Neuronal stem cell (in vitro differentiated cells): Measurements from ENCODE around the gene SLC39A6.
"Not testable (repeated sequence)": the region's sequence is repeated elsewhere in the genome, so short reads cannot be mapped to it uniquely, and the experiment has no call there.

Source experiments
- DNase-seq: peaks from one replicate; pipeline ENCODE4 v3.0.0-alpha.2; 2013; ENCODE audit warnings: low spot score
- H2AFZ ChIP-seq: one replicate; pipeline ENCODE4 v1.6.1; 2013; ENCODE audit warnings: mild to moderate bottlenecking, low read length, inconsistent platforms
- H2AK5ac ChIP-seq: 2 replicates; pipeline ENCODE4 v1.6.1; 2013; ENCODE audit warnings: low read depth, mild to moderate bottlenecking, inconsistent platforms, low read length, moderate library complexity, mixed read lengths
- H2BK120ac ChIP-seq: 2 replicates; pipeline ENCODE4 v1.6.1; 2013; ENCODE audit warnings: low read depth, mild to moderate bottlenecking, inconsistent platforms, low read length, moderate library complexity, mixed read lengths
- H2BK12ac ChIP-seq: one replicate; pipeline ENCODE4 v1.6.1; 2013; ENCODE audit warnings: low read length, inconsistent platforms
- H2BK15ac ChIP-seq: 2 replicates; pipeline ENCODE4 v1.6.1; 2013; ENCODE audit warnings: mild to moderate bottlenecking, low read length, inconsistent platforms, mixed read lengths
- H2BK5ac ChIP-seq: one replicate; pipeline ENCODE4 v1.6.1; 2013; ENCODE audit warnings: inconsistent platforms, mild to moderate bottlenecking, low read length, moderate library complexity
- H3K14ac ChIP-seq: one replicate; pipeline ENCODE4 v1.6.1; 2013; ENCODE audit warnings: low read length, inconsistent platforms
- H3K18ac ChIP-seq: 2 replicates; pipeline ENCODE4 v1.6.1; 2013; ENCODE audit warnings: low read length, inconsistent platforms
- H3K23ac ChIP-seq: 2 replicates; pipeline ENCODE4 v1.6.1; 2013; ENCODE audit warnings: low read depth, mild to moderate bottlenecking, mixed read lengths, low read length, inconsistent platforms; ENCODE audit not compliant: poor library complexity
- H3K27ac ChIP-seq: replicated peaks from 3 replicates; pipeline ENCODE4 v1.5.1; 2013; ENCODE audit warnings: low read length, inconsistent platforms
- H3K27me3 ChIP-seq, 3 experiments: 2 replicates each; pipeline ENCODE4 v1.6.1; 2013; ENCODE audit warnings: low read length in 3 of 3, mild to moderate bottlenecking in 2 of 3, inconsistent platforms in 1 of 3, low read depth in 1 of 3, mixed read lengths in 1 of 3, moderate library complexity in 1 of 3; ENCODE audit not compliant: control insufficient read depth in 3 of 3, insufficient read depth in 3 of 3
- H3K36me3 ChIP-seq, 2 donors: replicated peaks in 1 of 2; 2 replicates each; pipeline ENCODE4 v1.6.1; 2013; ENCODE audit warnings: low read length in 2 of 2; ENCODE audit not compliant: control insufficient read depth in 2 of 2, insufficient read depth in 2 of 2
- H3K4ac ChIP-seq: 2 replicates; pipeline ENCODE4 v1.6.1; 2013; ENCODE audit warnings: inconsistent platforms, mild to moderate bottlenecking, low read length, moderate library complexity
- H3K4me1 ChIP-seq, 2 donors: 1 replicate in 1 of 2; 2 replicates in 1 of 2; pipeline ENCODE4 v1.6.1; 2013; ENCODE audit warnings: low read length in 2 of 2, low read depth in 1 of 2; ENCODE audit not compliant: control insufficient read depth in 2 of 2, insufficient read depth in 1 of 2
- H3K4me2 ChIP-seq: one replicate; pipeline ENCODE4 v1.6.1; 2013; ENCODE audit warnings: mild to moderate bottlenecking, low read length, inconsistent platforms; ENCODE audit not compliant: insufficient read depth, poor library complexity, severe bottlenecking
- H3K4me3 ChIP-seq, 2 donors: 2 replicates each; pipeline ENCODE4 v1.5.1; 2013; ENCODE audit warnings: low read length in 2 of 2, mild to moderate bottlenecking in 2 of 2, inconsistent platforms in 1 of 2, moderate library complexity in 1 of 2
- H3K79me1 ChIP-seq: one replicate; pipeline ENCODE4 v1.6.1; 2013; ENCODE audit warnings: low read depth, mild to moderate bottlenecking, inconsistent platforms, low read length, moderate library complexity
- H3K9ac ChIP-seq: one replicate; pipeline ENCODE4 v1.6.1; 2013; ENCODE audit warnings: mild to moderate bottlenecking, low read depth, low read length, inconsistent platforms; ENCODE audit not compliant: poor library complexity
- H3K9me3 ChIP-seq, 2 donors: replicated peaks in 1 of 2; 2 replicates each; pipeline versions ENCODE3 to v1.6.1; 2013; ENCODE audit warnings: low read length in 2 of 2, mild to moderate bottlenecking in 2 of 2, inconsistent platforms in 1 of 2, low read depth in 1 of 2, mixed read lengths in 1 of 2, moderate library complexity in 1 of 2; ENCODE audit not compliant: control insufficient read depth in 2 of 2, insufficient read depth in 1 of 2
- H4K8ac ChIP-seq: one replicate; pipeline ENCODE4 v1.6.1; 2013; ENCODE audit warnings: low read depth, mild to moderate bottlenecking, inconsistent platforms, low read length, moderate library complexity
- H4K91ac ChIP-seq: one replicate; pipeline ENCODE4 v1.6.1; 2013; ENCODE audit warnings: low read length, low read depth, mild to moderate bottlenecking, inconsistent platforms; ENCODE audit not compliant: poor library complexity
- WGBS, 2 donors: extraction: QIAGEN DNeasy Blood & Tissue Kit; methylation state at CpG; one replicate each; pipeline ENCODE4 v1.1.7; 2013; ENCODE audit warnings: missing lambda C conversion rate in 2 of 2, mixed read lengths in 1 of 2; ENCODE audit not compliant: insufficient read length in 2 of 2, insufficient replicate concordance in 1 of 2; ENCODE audit errors: extremely low coverage in 2 of 2; 5-methylcytosine and 5-hydroxymethylcytosine counted together

Gene SLC39A6

DNA sequence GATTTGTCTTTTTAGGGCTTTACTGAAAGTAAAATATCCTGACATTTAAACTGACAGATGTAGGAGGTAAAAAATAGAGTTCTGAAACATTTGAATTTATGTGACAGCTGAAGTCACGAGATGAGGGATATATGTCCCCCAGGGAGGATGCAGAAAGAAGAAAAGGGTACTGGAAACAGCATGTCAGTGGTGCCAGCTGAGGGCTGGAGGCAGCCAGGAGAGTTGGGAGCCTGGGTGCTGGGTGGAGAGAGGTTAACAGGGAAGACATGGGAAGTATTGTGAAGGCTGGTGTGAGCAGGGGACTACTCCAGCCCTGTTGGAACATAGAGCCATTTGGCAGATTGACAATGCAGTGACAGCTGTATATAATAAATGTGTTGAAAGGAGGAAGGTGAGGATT, 46.3 kb upstream of the SLC39A6 start:
- Histone ChIP-seq H4K91ac (no peak overlapping the region), H2BK15ac (no peak overlapping the region), H3K4ac (no peak overlapping the region), H3K27ac (no peak overlapping the region), H2BK120ac (no peak overlapping the region), H2AFZ (no peak overlapping the region), H2BK5ac (no peak overlapping the region), H3K9ac (no peak overlapping the region), H4K8ac (no peak overlapping the region), H3K9me3 (no peaks in the 10 kb centered on the region), H3K23ac (no peak overlapping the region), H3K4me3 (no peak overlapping the region), H3K27me3 (no peaks in the 10 kb centered on the region), H3K18ac (no peak overlapping the region), H2BK12ac (no peak overlapping the region), H3K4me2 (no peak overlapping the region), H3K4me1 (no peaks in the 10 kb centered on the region), H3K14ac (no peak overlapping the region), H3K36me3 (peaks cover 17 to 77% of the 10 kb centered on the region in 2 donors), H2AK5ac (no peak overlapping the region), H3K79me1 (no peaks in the 10 kb centered on the region)
- DNase-seq: no peak
- WGBS, 2 donors: no CpG with 5 or more reads among the region's 1 CpG

DNA sequence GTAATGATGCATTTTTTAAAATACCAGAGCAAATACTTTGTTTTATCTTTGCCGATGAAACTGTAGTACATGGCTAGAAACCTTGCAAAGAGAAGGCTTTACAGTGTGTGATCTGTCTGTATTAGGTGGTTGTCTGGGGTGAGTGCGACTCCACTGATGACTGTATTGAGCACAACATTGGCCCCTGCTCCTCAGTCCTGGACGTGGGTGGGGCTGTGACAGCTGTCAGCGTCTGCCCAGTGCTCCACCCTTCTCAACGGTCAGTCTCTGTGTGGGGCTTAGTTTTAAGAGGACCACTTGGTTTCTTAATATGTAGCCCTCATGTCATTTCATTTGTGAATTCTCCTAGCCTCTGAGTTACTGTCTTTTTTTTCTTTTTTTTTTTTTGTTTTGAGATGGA, 40.8 kb upstream of the SLC39A6 start:
- no peak overlapping the region for H3K18ac ChIP-seq

DNA sequence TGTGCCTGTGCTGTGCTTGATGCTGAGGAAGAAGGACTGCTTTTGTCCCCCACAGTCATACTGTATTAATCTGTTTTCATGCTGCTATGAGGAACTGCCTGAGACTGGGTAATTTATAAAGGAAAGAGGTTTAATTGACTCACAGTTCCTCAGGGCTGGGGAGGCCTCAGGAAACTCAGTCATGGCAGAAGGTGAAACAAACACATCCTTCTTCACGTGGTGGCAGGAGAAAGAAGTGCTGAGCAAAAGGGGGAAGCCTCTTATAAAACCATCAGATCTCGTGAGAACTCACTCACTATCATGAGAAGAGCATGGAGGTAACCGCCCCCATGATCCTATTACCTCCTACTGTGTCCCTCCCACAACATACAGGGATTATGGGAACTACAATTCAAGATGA, 39.2 kb upstream of the SLC39A6 start:
- no CpG with 5 or more reads among the region's 3 CpGs for WGBS, 2 donors
- not testable (repeated sequence) for H3K9ac ChIP-seq, H2BK5ac ChIP-seq, H3K14ac ChIP-seq, H2BK120ac ChIP-seq, H3K79me1 ChIP-seq, H3K4ac ChIP-seq, H3K9me3 ChIP-seq, H4K91ac ChIP-seq, H3K23ac ChIP-seq, H3K4me3 ChIP-seq, H3K4me1 ChIP-seq, H2AK5ac ChIP-seq, H4K8ac ChIP-seq, H3K27me3 ChIP-seq, H2BK12ac ChIP-seq, H3K27ac ChIP-seq, H3K18ac ChIP-seq, H3K4me2 ChIP-seq, H2BK15ac ChIP-seq, H2AFZ ChIP-seq, DNase-seq
- peaks cover 26 to 94% of the 10 kb centered on the region in 2 donors for H3K36me3 ChIP-seq

More for the DNA sequence above, 40.8 kb upstream of the SLC39A6 start:
- no peak overlapping the region for H2BK120ac ChIP-seq
- no peaks in the 10 kb centered on the region for H3K9me3 ChIP-seq
- H3K4me2 ChIP-seq: no peak overlapping the region
- H4K91ac ChIP-seq: no peak overlapping the region
- no peak overlapping the region for H2BK12ac ChIP-seq
- H3K27me3 ChIP-seq: no peaks in the 10 kb centered on the region
- H3K14ac ChIP-seq: no peak overlapping the region
- H2AK5ac ChIP-seq: no peak overlapping the region
- WGBS, 2 donors: no CpG with 5 or more reads among the region's 5 CpGs
- no peak overlapping the region for H2BK15ac ChIP-seq
- no peak overlapping the region for H3K27ac ChIP-seq
- H3K4me1 ChIP-seq: no peaks in the 10 kb centered on the region
- no peak for DNase-seq
- H2AFZ ChIP-seq: no peak overlapping the region
- H3K79me1 ChIP-seq: no peaks in the 10 kb centered on the region
- H3K9ac ChIP-seq: no peak overlapping the region
- H4K8ac ChIP-seq: no peak overlapping the region
- H3K4me3 ChIP-seq: no peak overlapping the region
- H3K36me3 ChIP-seq: peaks cover 23 to 94% of the 10 kb centered on the region in 2 donors
- H3K23ac ChIP-seq: no peak overlapping the region
- H3K4ac ChIP-seq: no peak overlapping the region
- no peak overlapping the region for H2BK5ac ChIP-seq

DNA sequence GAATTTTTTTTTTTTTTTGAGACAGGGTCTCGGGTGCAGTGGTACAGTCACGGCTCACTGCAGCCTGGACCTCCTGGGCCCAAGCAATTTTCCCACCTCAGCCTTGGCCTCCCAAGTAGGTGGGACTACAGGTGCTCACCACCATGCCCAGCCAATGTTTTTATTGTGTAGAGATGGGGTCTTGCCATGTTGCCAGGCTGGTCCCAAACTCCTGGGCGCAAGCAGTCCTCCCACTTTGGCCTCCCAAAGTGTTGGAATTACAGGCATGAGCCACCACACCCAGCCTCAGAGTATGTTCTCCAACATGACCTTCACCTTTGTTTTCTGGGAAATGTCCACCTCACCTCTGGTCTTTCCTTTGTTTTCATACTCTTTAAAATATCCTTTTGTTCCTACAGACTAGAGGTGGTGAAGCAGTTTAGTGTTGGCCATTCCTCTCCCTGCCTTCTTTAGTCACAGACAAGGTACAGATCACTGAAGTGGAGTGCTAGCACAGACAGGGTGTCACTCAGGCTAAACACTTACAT, 38.6 kb upstream of the SLC39A6 start:
- Histone ChIP-seq H3K18ac (no peak overlapping the region), H2BK120ac (no peak overlapping the region), H3K27ac (no peak overlapping the region), H3K9me3 (no peaks in the 10 kb centered on the region), H3K4me3 (no peak overlapping the region), H2BK15ac (no peak overlapping the region), H2BK5ac (no peak overlapping the region), H3K36me3 (peaks cover 29 to 94% of the 10 kb centered on the region in 2 donors), H2BK12ac (no peak overlapping the region), H4K8ac (no peak overlapping the region), H3K4me2 (no peak overlapping the region), H4K91ac (no peak overlapping the region), H3K79me1 (no peaks in the 10 kb centered on the region), H2AK5ac (no peak overlapping the region), H3K4ac (no peak overlapping the region), H2AFZ (no peak overlapping the region), H3K27me3 (no peaks in the 10 kb centered on the region), H3K23ac (no peak overlapping the region), H3K14ac (no peak overlapping the region), H3K4me1 (no peaks in the 10 kb centered on the region), H3K9ac (no peak overlapping the region)
- no CpG with 5 or more reads among the region's 3 CpGs for WGBS, 2 donors
- DNase-seq: no peak
